Embryonic facial prominence (tissue), 1 donor: ENCODE data around the gene TOM1L2.

Experiments used
- DNase-seq: peaks from one replicate; pipeline ENCODE4 v3.0.0-alpha.2; 2016; ENCODE audit errors: extremely low spot score

The TOM1L2 gene

GRCh38 chr17:17994271-17995069 is 22.3 kb upstream of the TOM1L2 start:
- DNase-seq: no peak

- no peak for DNase-seq
Measured at GRCh38 chr17:17993852-17994251, 21.7 kb upstream of the TOM1L2 start.

- DNase-seq: no peak
Measured at GRCh38 chr17:17993366-17993765, 21.2 kb upstream of the TOM1L2 start.

DNA sequence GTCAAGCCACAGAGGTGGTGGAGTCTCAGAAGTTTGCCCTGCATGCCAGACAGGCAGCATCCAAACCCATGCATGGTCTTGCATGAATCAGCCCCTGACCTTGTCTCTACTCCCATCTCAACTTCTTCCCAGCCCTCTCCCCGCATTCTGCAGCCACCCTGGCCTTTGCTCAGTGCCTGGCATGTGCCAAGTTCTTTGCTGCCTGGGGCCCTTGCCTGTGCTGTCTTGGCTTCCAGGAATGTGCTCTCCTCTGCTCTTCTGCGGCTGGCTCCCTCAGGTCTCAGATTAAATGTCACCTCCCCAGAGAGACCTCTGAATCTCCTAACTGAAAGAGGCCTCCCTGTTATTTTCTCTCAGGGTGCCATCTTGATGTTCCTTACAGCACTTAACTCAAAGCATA is 18.1 kb upstream of the TOM1L2 start:
- no peak for DNase-seq

DNA sequence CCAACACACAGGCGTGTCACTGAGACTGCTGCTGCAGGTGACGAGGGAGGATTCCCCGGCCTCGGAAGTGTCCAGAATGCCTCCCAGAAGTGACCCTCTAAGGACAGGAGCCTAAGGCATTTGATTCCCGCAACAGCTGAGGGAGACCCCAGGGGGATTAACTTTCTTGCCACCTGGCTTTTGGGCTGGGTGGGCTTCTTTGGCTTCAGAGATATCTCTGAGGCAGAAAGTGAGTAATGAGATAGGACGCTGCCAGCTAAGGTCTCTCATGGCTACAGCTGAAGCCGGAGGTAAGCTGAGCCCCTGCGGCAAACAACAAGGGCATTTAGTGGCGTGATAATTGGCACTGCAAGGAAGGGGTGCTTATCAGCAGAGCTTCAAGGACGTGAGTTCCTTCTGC is 17.4 kb upstream of the TOM1L2 start:
- DNase-seq: no peak

GRCh38 chr17:17989081-17989480 is 16.9 kb upstream of the TOM1L2 start:
- no peak for DNase-seq

DNA sequence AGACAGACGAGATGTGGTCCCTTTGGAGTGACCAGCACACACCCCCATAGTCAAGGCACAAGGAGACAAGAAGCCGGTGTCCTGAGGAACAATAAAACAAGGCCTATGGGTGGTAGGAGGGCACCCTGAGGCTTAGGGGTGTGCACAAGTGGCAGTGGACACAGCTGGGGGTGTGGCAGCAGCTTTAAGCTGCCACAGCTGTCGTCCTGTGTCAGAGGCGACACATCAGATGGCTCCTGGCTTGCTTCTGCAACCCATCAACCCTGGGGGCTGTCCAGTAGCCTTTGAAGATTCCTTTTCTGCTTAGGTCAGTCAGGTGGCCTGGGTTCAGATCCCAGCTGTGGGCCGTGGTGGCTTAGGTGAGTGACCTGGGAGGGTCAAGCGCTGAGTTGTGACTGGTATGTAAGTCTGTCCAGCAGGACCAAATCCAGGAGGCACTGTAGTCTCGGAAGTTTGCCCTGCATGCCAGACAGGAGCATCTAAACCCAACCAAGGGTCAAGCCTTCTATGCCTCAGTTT is 16.3 kb upstream of the TOM1L2 start:
- no peak for DNase-seq

DNA sequence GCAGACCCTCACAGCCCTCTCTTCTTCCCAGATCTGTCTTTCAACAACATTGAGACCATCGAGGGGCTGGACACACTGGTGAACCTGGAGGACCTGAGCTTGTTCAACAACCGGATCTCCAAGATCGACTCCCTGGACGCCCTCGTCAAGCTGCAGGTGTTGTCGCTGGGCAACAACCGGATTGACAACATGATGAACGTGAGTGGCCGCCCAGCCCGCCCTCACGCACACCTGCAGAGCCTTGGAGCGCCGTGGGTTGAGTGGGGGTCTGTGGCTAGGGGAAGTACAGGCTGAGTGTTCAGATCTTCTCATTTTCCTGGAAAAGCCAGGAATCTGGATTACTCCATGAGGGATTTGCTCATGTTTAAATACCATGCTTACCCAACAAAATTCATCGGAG is 15.7 kb upstream of the TOM1L2 start:
- DNase-seq: no peak

- no peak for DNase-seq
Measured at GRCh38 chr17:17987187-17987896, 15.1 kb upstream of the TOM1L2 start.

- DNase-seq: no peak
Measured at GRCh38 chr17:17985555-17985954, 13.4 kb upstream of the TOM1L2 start.

- no peak for DNase-seq
Measured at GRCh38 chr17:17985153-17985552, 13.0 kb upstream of the TOM1L2 start.

DNA sequence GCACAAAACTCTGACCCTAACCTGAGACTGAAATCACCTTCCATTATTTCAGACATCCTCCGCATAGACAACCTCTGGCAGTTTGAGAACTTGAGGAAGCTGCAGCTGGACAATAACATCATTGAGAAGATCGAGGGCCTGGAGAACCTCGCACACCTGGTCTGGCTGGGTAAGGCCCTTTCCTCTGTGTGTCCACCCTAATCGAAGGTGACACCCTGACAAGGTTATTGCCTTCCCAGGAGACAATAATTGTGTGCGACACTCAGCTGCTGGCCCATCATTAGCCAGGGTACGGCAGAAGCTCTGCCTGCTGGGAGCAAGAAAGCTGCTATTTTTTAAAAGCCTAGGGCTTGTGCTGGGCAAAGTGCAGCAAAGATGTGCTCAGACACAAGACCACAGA is 11.6 kb upstream of the TOM1L2 start:
- DNase-seq: no peak

- no peak for DNase-seq
Measured at GRCh38 chr17:17983376-17983775, 11.2 kb upstream of the TOM1L2 start.

GRCh38 chr17:17982801-17983200 is 10.6 kb upstream of the TOM1L2 start:
- no peak for DNase-seq

DNA sequence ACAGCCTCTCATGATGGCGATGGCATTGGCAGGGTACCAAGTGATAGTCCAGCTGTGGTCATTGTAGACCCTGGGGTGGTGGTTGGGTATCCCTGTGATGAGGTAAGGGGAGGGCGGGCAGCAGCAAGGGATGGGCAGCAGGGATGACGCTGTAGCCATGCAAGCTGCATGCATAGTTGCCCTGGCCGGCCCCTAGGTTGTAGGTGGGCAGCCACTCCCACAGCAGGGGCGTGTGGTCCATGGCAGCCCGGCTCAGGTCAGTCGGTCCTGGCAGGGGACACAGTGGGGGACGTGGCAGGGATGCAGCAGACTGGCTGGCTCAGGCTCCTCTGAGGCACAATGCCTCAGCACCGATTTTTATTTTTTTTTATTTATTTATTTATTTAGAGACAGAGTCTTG is 9.1 kb upstream of the TOM1L2 start:
- no peak for DNase-seq

GRCh38 chr17:17979778-17980177 is 7.6 kb upstream of the TOM1L2 start:
- no peak for DNase-seq

GRCh38 chr17:17978481-17979424 is 6.6 kb upstream of the TOM1L2 start:
- DNase-seq: no peak

DNA sequence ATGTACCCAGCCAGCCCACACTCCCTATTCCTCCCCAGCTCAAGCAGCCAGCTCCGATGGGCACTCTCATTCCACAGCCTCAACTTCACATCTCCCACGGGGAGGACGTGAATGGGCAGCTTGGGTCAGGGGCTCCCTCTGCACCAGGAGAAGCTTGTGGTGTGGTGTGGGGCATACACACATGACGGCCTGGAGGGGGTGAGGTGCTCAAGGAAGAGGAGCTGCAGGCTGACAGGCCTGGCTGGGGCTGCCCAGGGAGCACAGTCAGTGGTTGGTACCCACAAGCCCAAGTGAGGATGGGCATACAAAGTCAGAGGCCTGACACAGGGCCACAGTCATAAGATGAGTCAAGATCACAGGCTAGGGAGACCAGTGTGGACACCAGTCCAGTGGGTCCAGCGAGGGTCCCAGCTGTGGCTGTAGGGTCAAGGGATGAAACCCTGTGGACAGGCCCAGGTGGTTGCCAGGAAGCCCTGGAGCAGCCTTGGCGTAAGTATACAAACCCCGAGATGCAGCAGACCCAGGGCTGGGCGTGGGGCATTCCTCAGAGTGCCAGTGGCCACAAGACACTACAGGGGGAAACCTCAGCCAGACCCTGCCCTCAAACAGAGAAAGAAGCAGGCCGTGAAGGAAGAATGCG is 4.9 kb upstream of the TOM1L2 start:
- DNase-seq: no peak

DNA sequence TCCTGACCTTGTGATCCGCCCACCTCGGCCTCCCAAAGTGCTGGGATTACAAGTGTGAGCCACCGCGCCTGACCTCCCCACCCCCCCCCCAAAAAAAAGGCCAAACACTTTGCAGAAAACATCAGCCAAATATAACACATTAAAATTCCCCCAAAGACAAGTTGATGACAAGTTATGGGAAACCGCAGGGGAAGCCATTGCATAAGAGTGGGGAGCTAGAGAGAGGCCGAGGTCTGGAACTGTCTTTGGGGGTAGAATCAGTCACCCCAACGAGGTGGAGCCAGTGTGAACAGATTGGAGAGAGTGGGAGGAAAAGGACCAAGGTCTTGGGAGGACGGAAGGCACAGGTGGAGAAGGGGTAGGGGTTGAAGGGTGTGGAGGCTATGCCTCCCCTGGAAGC is 3.2 kb upstream of the TOM1L2 start:
- DNase-seq: no peak

- DNase-seq: no peak
Measured at GRCh38 chr17:17972952-17973254, 703 bp upstream of the TOM1L2 start.

DNA sequence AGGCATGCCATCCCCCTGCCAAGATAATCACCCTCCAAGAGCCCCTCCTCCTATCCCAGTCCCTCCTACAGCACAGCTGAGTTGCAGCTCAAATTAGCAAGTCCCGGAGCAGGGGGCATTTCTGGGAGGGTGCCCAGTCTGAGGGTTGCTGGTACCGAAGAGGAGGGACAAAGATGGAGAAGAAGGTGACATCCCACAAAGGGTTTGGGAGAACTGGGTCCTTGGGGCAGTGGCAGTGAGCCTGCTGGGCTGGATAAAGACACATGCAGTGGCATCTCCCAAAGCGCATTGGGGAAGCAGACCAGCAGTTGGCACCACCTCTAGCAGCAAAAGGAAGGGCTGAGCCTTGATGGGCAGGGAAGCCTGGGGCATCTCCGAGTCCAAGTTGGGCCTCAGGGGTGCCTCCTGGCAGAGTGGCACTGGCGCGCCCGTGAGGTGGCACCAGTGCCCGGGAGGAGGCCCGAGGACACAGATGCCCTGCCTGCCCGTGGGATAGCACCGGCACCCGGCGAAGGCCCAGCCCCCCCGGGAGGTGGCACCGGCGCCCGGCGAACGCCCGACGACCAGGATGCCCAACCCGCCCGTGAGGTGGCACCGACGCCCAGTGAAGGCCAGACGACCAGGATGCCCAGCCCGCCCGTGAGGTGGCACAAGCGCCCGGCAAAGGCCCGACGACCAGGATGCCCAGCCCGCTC is 622 bp downstream of the TOM1L2 start:
- DNase-seq: no peak
